HCT116 (cell line): ENCODE data around the gene GIT1. TPM values are rescaled to one million over a fixed set of nuclear protein-coding genes. Genes with fewer than 3 reads are reported as not detected.

Source experiments
- ATAC-seq: fragments of 200-7000 bp; cut with Tn5 transposase; 2 replicates; pipeline ENCODE4 v1.9.1; 2020; ENCODE audit warnings: mild to moderate bottlenecking, moderate library complexity
- BruUV-seq: library from RNA; stranded (reverse); fragments of 400-500 nt; replicated peaks from 2 replicates; lab custom pipeline; 2021; lab: Mats Ljungman, UMichigan
- CTCF ChIA-PET: fragments of 300-600 bp; sonication (Branson Sonifier 250); formaldehyde crosslinking; loops from one replicate; lab custom pipeline; 2021; ENCODE audit warnings: antibody characterized with exemption; lab: Charles Lee
- POLR2A ChIA-PET: fragments of 300-600, 350-600 bp; sonication (Branson Sonifier 250); formaldehyde crosslinking; loops from one replicate; lab custom pipeline; 2021; ENCODE audit warnings: antibody characterized with exemption; lab: Charles Lee
- RAD21 ChIA-PET, 2 experiments: fragments of 300-600 bp; sonication (Branson Sonifier 250); formaldehyde crosslinking; loops; one replicate each; lab custom pipeline; 2023; ENCODE audit warnings: low total read pairs in 2 of 2; ENCODE audit not compliant: uncharacterized antibody in 2 of 2, unreplicated experiment in 2 of 2, low non-redundant PET in 1 of 2; lab: Charles Lee
- DNase-seq: peaks from one replicate; pipeline ENCODE4 v3.0.0-alpha.2; 2010; ENCODE audit warnings: low read depth, low spot score
- H2AFZ ChIP-seq: fragments of 200-600 bp; shearing (Covaris generic), sonication (generic); 2 replicates; pipeline ENCODE4 v1.6.1; 2017; ENCODE audit warnings: low read depth, mixed run types, mixed read lengths, antibody characterized with exemption, low read length; ENCODE audit not compliant: poor library complexity, severe bottlenecking
- H3K27ac ChIP-seq: 2 replicates; pipeline ENCODE4 v1.5.1; 2012; ENCODE audit warnings: low read depth, low read length
- H3K27me3 ChIP-seq: fragments of 200-600 bp; sonication (generic); 2 replicates; pipeline ENCODE4 v1.6.1; 2016; ENCODE audit warnings: mixed run types, low read length, mixed read lengths; ENCODE audit not compliant: insufficient read depth
- H3K36me3 ChIP-seq, 2 experiments: fragments of 200-500 bp in 1 of 2; fragments of 200-600 bp in 1 of 2; sonication (Bioruptor generic) in 1 of 2; sonication (generic) in 1 of 2; 2 replicates each; pipeline versions ENCODE4 v1.5.1 to v1.6.1; 2014 to 2016; ENCODE audit warnings: low read length in 2 of 2, inconsistent platforms in 1 of 2, mixed read lengths in 1 of 2, mixed run types in 1 of 2; ENCODE audit not compliant: insufficient read depth in 2 of 2, control insufficient read depth in 1 of 2
- H3K4me1 ChIP-seq, 2 experiments: fragments of 200-600 bp in 1 of 2; sonication (generic) in 1 of 2; 2 replicates each; pipeline versions ENCODE4 v1.5.1 to v1.6.1; 2012 to 2017; ENCODE audit warnings: low read length in 2 of 2, inconsistent platforms in 1 of 2, mild to moderate bottlenecking in 1 of 2, mixed read lengths in 1 of 2, mixed run types in 1 of 2, moderate library complexity in 1 of 2; ENCODE audit not compliant: insufficient read depth in 2 of 2, control insufficient read depth in 1 of 2
- H3K4me2 ChIP-seq: fragments of 200-600 bp; sonication (generic); 2 replicates; pipeline ENCODE4 v1.6.1; 2017; ENCODE audit warnings: mixed run types, low read length, mixed read lengths
- H3K4me3 ChIP-seq, 2 experiments: fragments of 200-600 bp in 1 of 2; sonication (generic) in 1 of 2; replicated peaks in 1 of 2; 2 replicates each; pipeline ENCODE4 v1.5.1; 2011 to 2016; ENCODE audit warnings: low read length in 2 of 2, control low read depth in 1 of 2, low read depth in 1 of 2, mild to moderate bottlenecking in 1 of 2, mixed read lengths in 1 of 2, mixed run types in 1 of 2
- H3K79me2 ChIP-seq: fragments of 200-600 bp; sonication (generic); 2 replicates; pipeline ENCODE4 v1.6.1; 2017; ENCODE audit warnings: mild to moderate bottlenecking, mixed run types, low read length, moderate library complexity, mixed read lengths; ENCODE audit not compliant: insufficient read depth
- H3K9ac ChIP-seq: fragments of 200-600 bp; sonication (generic); 2 replicates; pipeline ENCODE4 v1.6.1; 2016; ENCODE audit warnings: low read length, mixed read lengths
- H3K9me2 ChIP-seq: fragments of 200-600 bp; sonication (generic), shearing (Covaris generic); 2 replicates; pipeline ENCODE4 v1.6.1; 2017; ENCODE audit warnings: mixed run types, mild to moderate bottlenecking, moderate library complexity; ENCODE audit not compliant: insufficient read depth
- H3K9me3 ChIP-seq, 2 experiments: fragments of 200-500 bp in 1 of 2; fragments of 200-600 bp in 1 of 2; sonication (Bioruptor generic) in 1 of 2; sonication (generic) in 1 of 2; 2 replicates each; pipeline ENCODE4 v1.6.1; 2014 to 2017; ENCODE audit warnings: low read length in 2 of 2, mixed read lengths in 2 of 2, inconsistent platforms in 1 of 2, low read depth in 1 of 2, mild to moderate bottlenecking in 1 of 2, mixed run types in 1 of 2, moderate library complexity in 1 of 2; ENCODE audit not compliant: control insufficient read depth in 1 of 2, insufficient read depth in 1 of 2
- H4K20me1 ChIP-seq: fragments of 200-600 bp; sonication (generic), shearing (Covaris generic); 2 replicates; pipeline ENCODE4 v1.6.1; 2017; ENCODE audit warnings: mixed run types, mild to moderate bottlenecking, moderate library complexity; ENCODE audit not compliant: insufficient read depth
- EGR1 ChIP-seq: IDR thresholded peaks from 2 replicates; pipeline ENCODE4 v1.6.1; 2012; ENCODE audit warnings: low read depth
- ELF1 ChIP-seq: IDR thresholded peaks from 2 replicates; pipeline ENCODE4 v1.6.1; 2012; ENCODE audit warnings: low read depth, borderline replicate concordance
- FOSL1 ChIP-seq: IDR thresholded peaks from 2 replicates; pipeline ENCODE4 v1.6.1; 2012; ENCODE audit warnings: low read depth
- ZNF274 ChIP-seq: fragments of 200-500 bp; sonication (Bioruptor generic); IDR thresholded peaks from 2 replicates; pipeline ENCODE4 v1.6.1; 2014; ENCODE audit warnings: mild to moderate bottlenecking, low read depth, low read length, inconsistent platforms
- intact Hi-C: fragments of 100-400 bp; cut with micrococcal nuclease; formaldehyde crosslinking; loops from 2 replicates; pipeline ENCODE4 v1.10.0; 2022
- total RNA-seq: library from RNA; stranded (reverse); gene quantifications from one replicate; pipeline ENCODE4 v1.2.1, GENCODE V29; 2021; ENCODE audit not compliant: unreplicated experiment
- TF ChIP-seq, protein P1 (sequence below): IDR thresholded peaks from 2 replicates; pipeline ENCODE4 v1.6.1; 2012; ENCODE audit warnings: low read depth

The GIT1 gene
- total RNA-seq, 1 experiment from 2014 or later: 76.5 TPM

DNA sequence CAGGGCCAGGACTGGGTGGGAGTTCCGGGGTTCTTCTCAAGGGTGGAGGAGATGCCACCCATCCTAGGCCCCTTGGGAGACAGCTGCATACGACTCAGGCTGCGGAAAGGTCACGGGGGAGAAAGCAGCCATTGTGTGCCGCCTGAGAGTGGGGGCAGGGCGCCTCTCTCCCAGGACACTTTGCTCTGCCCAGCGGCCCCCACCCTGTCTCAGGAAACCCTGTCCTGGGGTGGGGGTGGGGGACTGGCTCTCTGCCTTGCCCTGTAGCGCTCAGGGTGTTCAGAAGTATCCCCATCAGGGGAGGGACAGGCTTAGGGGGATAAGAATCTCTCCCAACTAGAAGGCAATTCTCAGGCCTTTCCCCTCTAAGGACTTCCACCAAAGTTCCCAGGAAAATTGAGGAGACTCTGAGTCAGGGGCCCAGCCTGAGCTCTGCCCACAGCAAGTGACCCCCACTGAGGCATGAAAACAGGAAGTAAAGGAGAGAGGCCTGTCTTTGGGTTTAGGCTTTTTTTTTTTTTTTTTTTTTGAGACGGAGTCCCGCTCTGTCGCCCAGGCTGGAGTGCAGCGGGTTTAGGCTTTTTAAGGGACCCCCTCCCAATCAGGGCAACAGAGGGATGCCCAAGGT lies 4.9 kb downstream of the GIT1 start (continued):
- TF ChIP-seq, protein P1, sequence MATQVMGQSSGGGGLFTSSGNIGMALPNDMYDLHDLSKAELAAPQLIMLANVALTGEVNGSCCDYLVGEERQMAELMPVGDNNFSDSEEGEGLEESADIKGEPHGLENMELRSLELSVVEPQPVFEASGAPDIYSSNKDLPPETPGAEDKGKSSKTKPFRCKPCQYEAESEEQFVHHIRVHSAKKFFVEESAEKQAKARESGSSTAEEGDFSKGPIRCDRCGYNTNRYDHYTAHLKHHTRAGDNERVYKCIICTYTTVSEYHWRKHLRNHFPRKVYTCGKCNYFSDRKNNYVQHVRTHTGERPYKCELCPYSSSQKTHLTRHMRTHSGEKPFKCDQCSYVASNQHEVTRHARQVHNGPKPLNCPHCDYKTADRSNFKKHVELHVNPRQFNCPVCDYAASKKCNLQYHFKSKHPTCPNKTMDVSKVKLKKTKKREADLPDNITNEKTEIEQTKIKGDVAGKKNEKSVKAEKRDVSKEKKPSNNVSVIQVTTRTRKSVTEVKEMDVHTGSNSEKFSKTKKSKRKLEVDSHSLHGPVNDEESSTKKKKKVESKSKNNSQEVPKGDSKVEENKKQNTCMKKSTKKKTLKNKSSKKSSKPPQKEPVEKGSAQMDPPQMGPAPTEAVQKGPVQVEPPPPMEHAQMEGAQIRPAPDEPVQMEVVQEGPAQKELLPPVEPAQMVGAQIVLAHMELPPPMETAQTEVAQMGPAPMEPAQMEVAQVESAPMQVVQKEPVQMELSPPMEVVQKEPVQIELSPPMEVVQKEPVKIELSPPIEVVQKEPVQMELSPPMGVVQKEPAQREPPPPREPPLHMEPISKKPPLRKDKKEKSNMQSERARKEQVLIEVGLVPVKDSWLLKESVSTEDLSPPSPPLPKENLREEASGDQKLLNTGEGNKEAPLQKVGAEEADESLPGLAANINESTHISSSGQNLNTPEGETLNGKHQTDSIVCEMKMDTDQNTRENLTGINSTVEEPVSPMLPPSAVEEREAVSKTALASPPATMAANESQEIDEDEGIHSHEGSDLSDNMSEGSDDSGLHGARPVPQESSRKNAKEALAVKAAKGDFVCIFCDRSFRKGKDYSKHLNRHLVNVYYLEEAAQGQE: no peak
- TF ChIP-seq FOSL1 (no peak), ELF1 (no peak)

DNA sequence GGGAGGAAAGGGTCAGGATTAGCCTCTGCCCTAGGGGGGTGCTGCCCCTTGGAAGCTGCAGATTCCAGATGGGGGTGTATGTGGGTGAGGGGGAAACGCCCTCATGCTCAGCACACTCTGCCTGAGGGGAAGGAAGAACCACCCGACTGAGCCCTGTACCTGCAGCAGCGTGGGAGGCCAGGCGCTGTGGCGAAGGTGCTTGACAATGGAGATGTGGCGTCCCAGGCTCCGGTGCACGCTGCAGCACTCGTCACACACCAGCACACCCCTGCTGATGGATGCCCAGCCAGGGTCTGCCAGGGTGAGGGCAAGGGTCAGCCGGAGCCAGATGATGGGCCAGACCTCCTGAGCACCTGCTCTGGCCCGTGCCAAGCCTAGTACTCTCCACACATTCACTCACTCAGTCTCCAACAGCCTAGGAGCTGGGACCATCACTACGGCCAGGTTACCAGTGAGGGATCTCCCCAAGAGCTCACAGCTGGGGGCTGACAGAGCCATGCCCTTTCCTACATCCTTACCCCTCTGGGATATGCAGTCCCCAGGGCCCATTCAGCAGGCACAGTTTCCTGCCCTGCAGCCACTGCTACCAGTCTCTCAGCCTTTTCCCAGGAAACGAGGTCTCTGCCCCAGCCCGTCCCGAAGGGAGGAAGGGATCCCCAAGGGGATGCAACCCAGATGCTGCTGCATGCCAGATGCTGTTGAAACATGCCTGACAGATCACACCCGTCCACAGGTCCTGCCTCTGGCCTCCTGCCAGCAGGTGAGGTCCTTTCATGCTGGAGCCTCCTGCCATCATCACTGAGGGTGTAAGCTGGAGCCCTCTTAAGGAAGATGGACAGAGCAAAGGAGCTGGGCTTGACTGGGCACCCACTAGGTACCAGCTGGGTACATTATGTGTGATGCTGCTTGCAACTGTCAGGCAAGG lies 5.9 kb downstream of the GIT1 start:
- H3K79me2 ChIP-seq: peaks cover 58% of the 10 kb centered on the region
- intact Hi-C loops: no loop called here
- H3K36me3 ChIP-seq: peaks cover 3 to 7% of the 10 kb centered on the region in 2 experiments; a peak in 2 of 4 replicates
- no peaks in the 10 kb centered on the region for H3K9me2 ChIP-seq
- no peak overlapping the region for H2AFZ ChIP-seq
- no peaks in the 10 kb centered on the region for H3K27me3 ChIP-seq
- DNase-seq (no peak), ATAC-seq (no peak)
- H3K9me3 ChIP-seq: no peaks in the 10 kb centered on the region
- ChIA-PET POLR2A (no interaction called here), RAD21 (no interaction called here), CTCF (interaction anchor here (0.6 to 1.0 kb wide), 2 partner anchors 8 to 16 kb away, joined by 3 to 4 read pairs; no protein-coding TSS in a partner anchor)
- no peak overlapping the region for H3K27ac ChIP-seq
- no peak overlapping the region for H3K4me3 ChIP-seq
- no TSS peak for BruUV-seq
- peaks cover 13 to 53% of the 10 kb centered on the region in 2 experiments; a peak in 3 of 4 replicates for H3K4me1 ChIP-seq
- H3K9ac ChIP-seq: no peak overlapping the region
- no peaks in the 10 kb centered on the region for H4K20me1 ChIP-seq
- no peak for TF ChIP-seq EGR1
- TF ChIP-seq ZNF274: no peak
- TF ChIP-seq, all 23 proteins: peak for 0
- H3K4me2 ChIP-seq: no peak overlapping the region
